Kidney (tissue), 14 donors: ENCODE data around the gene USP37. TPM values are rescaled to one million over a fixed set of nuclear protein-coding genes. Genes with fewer than 3 reads are reported as not detected.

ENCODE experiments used
- DNase-seq, 5 donors: peaks; one replicate each; pipeline ENCODE4 v3.0.0-alpha.2; 2013 to 2020
- FAIRE-seq: peaks from 2 replicates; lab custom pipeline; 2012; peaks lifted over from hg19 to GRCh38; lab: Jason Lieb, UNC
- H3K27ac ChIP-seq, 2 donors: one replicate each; pipeline ENCODE4 v1.7.0; 2013; ENCODE audit warnings: low read depth in 2 of 2, low read length in 2 of 2, inconsistent platforms in 1 of 2
- H3K27me3 ChIP-seq: one replicate; pipeline ENCODE4 v1.7.1; 2013; ENCODE audit warnings: low read length, inconsistent platforms; ENCODE audit not compliant: control insufficient read depth, insufficient read depth
- H3K36me3 ChIP-seq, 3 donors: one replicate each; pipeline versions ENCODE4 v1.7.0 to v1.7.1; 2013; ENCODE audit warnings: low read length in 3 of 3, control low read depth in 1 of 3, inconsistent platforms in 1 of 3; ENCODE audit not compliant: insufficient read depth in 3 of 3, control insufficient read depth in 2 of 3
- H3K4me1 ChIP-seq, 3 donors: one replicate each; pipeline versions ENCODE4 v1.7.0 to v1.7.1; 2013; ENCODE audit warnings: low read length in 3 of 3, inconsistent platforms in 1 of 3, low read depth in 1 of 3; ENCODE audit not compliant: control insufficient read depth in 2 of 3, insufficient read depth in 2 of 3
- H3K4me3 ChIP-seq, 3 donors: one replicate each; pipeline versions ENCODE4 v1.7.0 to v1.8.1; 2013; ENCODE audit warnings: low read length in 3 of 3, control low read depth in 1 of 3, inconsistent platforms in 1 of 3
- H3K9ac ChIP-seq, 3 donors: one replicate each; pipeline versions ENCODE4 v1.7.0 to v1.7.1; 2013; ENCODE audit warnings: low read length in 3 of 3, control low read depth in 1 of 3, inconsistent platforms in 1 of 3
- H3K9me3 ChIP-seq, 3 donors: one replicate each; pipeline versions ENCODE4 v1.7.0 to v1.7.1; 2013; ENCODE audit warnings: low read length in 3 of 3, control low read depth in 1 of 3, inconsistent platforms in 1 of 3; ENCODE audit not compliant: control insufficient read depth in 2 of 3, insufficient read depth in 1 of 3
- intact Hi-C: fragments of 100-400 bp; cut with DNase I; formaldehyde crosslinking; loops from one replicate; pipeline ENCODE4 v1.11.1; 2022
- polyA plus RNA-seq: library from polyadenylated mRNA; stranded (reverse); fragments of 350-450 nt; fragmentation: Illumina TruSeq; extraction: RNeasy Lipid Tissue Mini Kit (QIAGEN cat#74804); gene quantifications from one replicate; pipeline ENCODE4 v1.2.3, GENCODE V29; 2014; ENCODE audit warnings: low read depth, low replicate concordance; ENCODE audit not compliant: insufficient read depth
- total RNA-seq: library from RNA; stranded (reverse); fragmentation: NEBNext Ultra II Directional; extraction: Animal tissue kit (Norgen Biotek cat#: 25700); gene quantifications from one replicate; pipeline ENCODE4 v1.2.1, GENCODE V29; 2021
- TF ChIP-seq, protein P1 (sequence below): IDR thresholded peaks from 3 replicates; pipeline ENCODE4 v1.5.1; 2012; ENCODE audit warnings: mild to moderate bottlenecking, moderate library complexity, borderline replicate concordance; ENCODE audit not compliant: insufficient read depth; ENCODE audit errors: extremely low read depth
- donor health status: control.
- donor health status: control.
- donor health status: control.
- donor health status: control.
- donor health status: control.
- donor health status: DM: yes; HTN: yes; CAD: no.
- donor health status: Normal renal cell carcinoma (clear cell type).

The USP37 gene
- total and polyA plus RNA-seq, 2 donors from 2014 or later: 1.8 to 13.5 TPM

DNA sequence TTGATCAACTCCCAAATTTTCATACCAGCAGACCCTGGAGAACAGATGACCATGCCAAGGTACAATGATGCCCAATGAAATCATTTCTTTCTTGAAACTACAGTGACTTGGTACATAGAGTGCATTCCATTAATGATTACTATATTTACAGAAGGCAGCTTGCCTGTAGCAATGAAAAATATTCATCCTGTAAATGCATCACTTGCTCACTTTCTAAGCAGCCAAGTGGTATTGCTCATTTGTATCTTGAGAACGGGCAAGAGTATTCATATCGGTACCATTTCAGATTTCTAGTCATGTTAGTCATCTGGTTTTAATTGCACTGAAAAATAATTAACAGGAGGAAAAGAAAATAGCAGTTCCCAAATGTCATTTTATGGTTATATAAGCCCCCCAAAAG is 89.6 kb downstream of the USP37 start:
- H3K9me3 ChIP-seq: no peaks in the 10 kb centered on the region
- no peak overlapping the region for H3K27ac ChIP-seq
- H3K4me3 ChIP-seq: no peak overlapping the region
- TF ChIP-seq, protein P1, sequence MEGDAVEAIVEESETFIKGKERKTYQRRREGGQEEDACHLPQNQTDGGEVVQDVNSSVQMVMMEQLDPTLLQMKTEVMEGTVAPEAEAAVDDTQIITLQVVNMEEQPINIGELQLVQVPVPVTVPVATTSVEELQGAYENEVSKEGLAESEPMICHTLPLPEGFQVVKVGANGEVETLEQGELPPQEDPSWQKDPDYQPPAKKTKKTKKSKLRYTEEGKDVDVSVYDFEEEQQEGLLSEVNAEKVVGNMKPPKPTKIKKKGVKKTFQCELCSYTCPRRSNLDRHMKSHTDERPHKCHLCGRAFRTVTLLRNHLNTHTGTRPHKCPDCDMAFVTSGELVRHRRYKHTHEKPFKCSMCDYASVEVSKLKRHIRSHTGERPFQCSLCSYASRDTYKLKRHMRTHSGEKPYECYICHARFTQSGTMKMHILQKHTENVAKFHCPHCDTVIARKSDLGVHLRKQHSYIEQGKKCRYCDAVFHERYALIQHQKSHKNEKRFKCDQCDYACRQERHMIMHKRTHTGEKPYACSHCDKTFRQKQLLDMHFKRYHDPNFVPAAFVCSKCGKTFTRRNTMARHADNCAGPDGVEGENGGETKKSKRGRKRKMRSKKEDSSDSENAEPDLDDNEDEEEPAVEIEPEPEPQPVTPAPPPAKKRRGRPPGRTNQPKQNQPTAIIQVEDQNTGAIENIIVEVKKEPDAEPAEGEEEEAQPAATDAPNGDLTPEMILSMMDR: no peak
- DNase-seq (no peak), FAIRE-seq (no peak)
- H3K4me1 ChIP-seq: no peaks in the 10 kb centered on the region
- intact Hi-C loops: no loop called here
- peaks cover 3 to 8% (median 5%) of the 10 kb centered on the region in 3 donors for H3K36me3 ChIP-seq
- no peak overlapping the region for H3K9ac ChIP-seq
- no peaks in the 10 kb centered on the region for H3K27me3 ChIP-seq

DNA sequence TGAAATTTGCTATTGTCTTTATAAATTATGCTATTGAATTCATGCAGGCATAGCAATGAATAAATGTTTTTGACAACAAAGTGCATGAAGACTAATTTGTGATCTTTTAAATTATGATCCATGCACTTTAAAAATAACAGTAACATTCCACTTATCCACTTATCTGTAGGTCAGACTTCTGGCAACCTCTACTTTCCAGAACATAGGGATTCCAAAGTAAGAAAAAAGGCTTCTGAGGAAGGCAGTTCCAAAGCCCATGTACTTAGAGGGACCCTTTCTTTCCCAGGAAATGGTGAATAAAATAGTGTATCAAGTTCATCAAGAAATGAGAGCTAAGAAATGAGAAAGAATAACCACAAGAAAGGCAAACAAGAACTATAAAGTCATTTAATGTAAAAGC is 90.9 kb downstream of the USP37 start:
- Histone ChIP-seq H3K4me3 (no peak overlapping the region), H3K4me1 (no peaks in the 10 kb centered on the region), H3K36me3 (peaks cover 3 to 8% (median 5%) of the 10 kb centered on the region in 3 donors), H3K27me3 (no peaks in the 10 kb centered on the region), H3K27ac (no peak overlapping the region), H3K9me3 (no peaks in the 10 kb centered on the region), H3K9ac (no peak overlapping the region)
- intact Hi-C loops: no loop called here
- TF ChIP-seq, protein P1: no peak
- FAIRE-seq (no peak), DNase-seq (no peak)

DNA sequence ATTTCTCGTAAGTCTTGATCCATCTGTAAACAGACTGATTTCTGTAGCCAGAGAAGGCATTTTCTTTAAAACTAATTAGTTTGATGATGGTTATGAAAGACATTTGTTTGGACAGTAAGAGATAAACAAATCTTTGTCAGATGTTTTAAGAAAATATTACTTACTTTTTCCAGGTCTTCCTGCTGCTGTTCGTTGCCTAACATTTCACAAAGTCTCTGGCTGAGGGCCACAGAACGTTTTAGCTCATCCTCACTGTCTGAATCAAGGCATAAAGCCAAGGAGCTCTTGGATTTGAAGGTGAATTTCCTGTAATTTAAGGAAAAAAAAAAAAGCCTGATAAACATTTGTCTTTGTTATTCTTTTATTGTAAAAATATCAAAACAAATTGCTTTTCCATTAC is 91.5 kb downstream of the USP37 start:
- Histone ChIP-seq H3K4me3 (no peak overlapping the region), H3K9ac (no peak overlapping the region), H3K36me3 (peaks cover under 1 to 8% (median 5%) of the 10 kb centered on the region in 3 donors), H3K27me3 (no peaks in the 10 kb centered on the region), H3K4me1 (peaks cover 0 to 2% (median 0%) of the 10 kb centered on the region in 3 donors), H3K9me3 (no peaks in the 10 kb centered on the region), H3K27ac (no peak overlapping the region)
- FAIRE-seq: peak; percentile 32
- intact Hi-C loops: no loop called here
- DNase-seq: no peak
- TF ChIP-seq, protein P1: no peak

DNA sequence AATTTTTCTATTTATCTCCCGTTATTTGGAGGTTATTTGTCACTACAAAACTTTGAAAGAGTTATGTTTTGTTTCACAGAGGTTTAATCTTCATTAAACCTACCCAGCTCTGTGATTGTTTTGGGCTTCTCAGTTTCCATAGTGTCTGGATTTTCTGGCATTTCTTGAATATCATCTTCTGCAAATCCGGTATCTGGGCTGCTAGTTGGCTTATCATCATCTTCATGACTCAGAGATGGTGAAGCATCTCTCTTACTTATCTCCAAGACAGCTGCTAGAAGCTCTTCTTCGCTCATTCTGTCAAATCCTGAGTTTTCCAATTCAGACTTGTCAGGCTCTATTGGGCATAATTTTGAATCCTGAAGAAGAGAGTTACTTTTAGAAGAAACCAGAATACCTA is 93.6 kb downstream of the USP37 start:
- no peaks in the 10 kb centered on the region for H3K9me3 ChIP-seq
- peaks cover 2 to 8% (median 5%) of the 10 kb centered on the region in 3 donors for H3K36me3 ChIP-seq
- intact Hi-C loops: no loop called here
- TF ChIP-seq, protein P1: no peak
- peaks cover 0 to 2% (median 0%) of the 10 kb centered on the region in 3 donors for H3K4me1 ChIP-seq
- H3K27ac ChIP-seq: no peak overlapping the region
- no peak overlapping the region for H3K9ac ChIP-seq
- H3K4me3 ChIP-seq: no peak overlapping the region
- H3K27me3 ChIP-seq: no peaks in the 10 kb centered on the region
- FAIRE-seq: no peak
- no peak for DNase-seq
